Thymus (tissue), 11 donors: ENCODE results near the gene CD302. TPM values are rescaled to one million over a fixed set of nuclear protein-coding genes. Genes with fewer than 3 reads are reported as not detected.
"Not testable (repeated sequence)": the region's sequence is repeated elsewhere in the genome, so short reads cannot be mapped to it uniquely, and the experiment has no call there.

Experiments used
- DNase-seq, 9 donors: peaks; one replicate each; pipeline ENCODE4 v3.0.0-alpha.2; 2013; ENCODE audit warnings: low spot score in 9 of 9, low read depth in 6 of 9, missing footprints in 1 of 9
- H3K27ac ChIP-seq, 2 donors: one replicate each; pipeline ENCODE4 v1.5.1; 2013; ENCODE audit warnings: control low read depth in 1 of 2, low read depth in 1 of 2, low read length in 1 of 2, mild to moderate bottlenecking in 1 of 2, moderate library complexity in 1 of 2
- H3K27me3 ChIP-seq, 2 donors: one replicate each; pipeline ENCODE4 v1.5.1; 2013; ENCODE audit warnings: low read length in 1 of 2; ENCODE audit not compliant: control insufficient read depth in 2 of 2, insufficient read depth in 1 of 2
- H3K36me3 ChIP-seq, 2 donors: one replicate each; pipeline ENCODE4 v1.5.1; 2013; ENCODE audit warnings: low read length in 1 of 2, mild to moderate bottlenecking in 1 of 2, moderate library complexity in 1 of 2; ENCODE audit not compliant: control insufficient read depth in 2 of 2, insufficient read depth in 2 of 2
- H3K4me1 ChIP-seq, 2 donors: one replicate each; pipeline ENCODE4 v1.5.1; 2013; ENCODE audit warnings: low read length in 2 of 2; ENCODE audit not compliant: control insufficient read depth in 2 of 2, insufficient read depth in 2 of 2
- H3K4me3 ChIP-seq, 2 donors: one replicate each; pipeline ENCODE4 v1.5.1; 2013; ENCODE audit warnings: low read length in 2 of 2, control low read depth in 1 of 2, mild to moderate bottlenecking in 1 of 2
- H3K9me3 ChIP-seq, 2 donors: one replicate each; pipeline ENCODE4 v1.5.1; 2013; ENCODE audit warnings: low read length in 1 of 2, mild to moderate bottlenecking in 1 of 2; ENCODE audit not compliant: control insufficient read depth in 2 of 2, insufficient read depth in 1 of 2
- WGBS: extraction: QIAGEN DNeasy Blood & Tissue Kit; methylation state at CpG from one replicate; pipeline ENCODE4 v1.1.7; 2013; 5-methylcytosine and 5-hydroxymethylcytosine counted together
- polyA plus RNA-seq: library from polyadenylated mRNA; stranded (reverse); fragments of 200-250 nt; gene quantifications from one replicate; pipeline ENCODE4 v1.2.3, GENCODE V29; 2013
- total RNA-seq: library from RNA; stranded (reverse); fragments of 120-200 nt; gene quantifications from one replicate; pipeline ENCODE4 v1.2.4, GENCODE V29; 2013
- donor health status: healthy.

Gene CD302
- total and polyA plus RNA-seq, 2 donors: 4.6 to 13.7 TPM

DNA sequence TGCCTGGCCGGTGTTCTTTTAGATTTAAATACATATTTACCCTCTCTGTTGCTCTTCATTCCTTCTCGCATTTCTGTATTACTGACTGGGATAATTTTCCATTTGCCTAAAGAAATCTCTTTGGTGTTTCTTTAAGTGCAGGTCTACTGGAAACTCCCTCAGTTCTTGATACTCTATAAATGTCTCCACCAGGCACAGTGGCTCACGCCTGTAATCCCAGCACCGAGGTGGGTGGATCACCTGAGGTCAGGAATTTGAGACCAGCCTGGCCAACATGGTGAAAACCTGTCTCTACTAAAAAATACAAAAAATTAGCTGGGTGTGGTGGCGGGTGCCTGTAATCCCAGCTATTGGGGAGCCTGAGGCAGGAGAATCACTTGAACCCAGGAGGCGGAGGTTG lies 10.4 kb downstream of the CD302 start:
- H3K27ac ChIP-seq, H3K9me3 ChIP-seq, DNase-seq, H3K4me1 ChIP-seq, H3K36me3 ChIP-seq, H3K27me3 ChIP-seq, H3K4me3 ChIP-seq: not testable (repeated sequence)
- WGBS: 96% methylated on average over 6 of the region's 6 CpGs

- no peaks in the 10 kb centered on the region for H3K9me3 ChIP-seq
- H3K27ac ChIP-seq: no peak overlapping the region
- H3K4me1 ChIP-seq: no peaks in the 10 kb centered on the region
- WGBS: over 99% methylated on average over 2 of the region's 2 CpGs
- no peaks in the 10 kb centered on the region for H3K36me3 ChIP-seq
- H3K27me3 ChIP-seq: no peaks in the 10 kb centered on the region
- H3K4me3 ChIP-seq: no peak overlapping the region
- no peak for DNase-seq
Measured at GRCh38 chr2:159786938-159787337, 11.1 kb downstream of the CD302 start.

GRCh38 chr2:159785195-159785594 lies 12.8 kb downstream of the CD302 start:
- no peak for DNase-seq
- no peaks in the 10 kb centered on the region for H3K4me1 ChIP-seq
- no peaks in the 10 kb centered on the region for H3K27me3 ChIP-seq
- H3K9me3 ChIP-seq: no peaks in the 10 kb centered on the region
- H3K27ac ChIP-seq: no peak overlapping the region
- no peaks in the 10 kb centered on the region for H3K36me3 ChIP-seq
- H3K4me3 ChIP-seq: no peak overlapping the region
- 97% methylated on average over 3 of the region's 3 CpGs for WGBS

DNA sequence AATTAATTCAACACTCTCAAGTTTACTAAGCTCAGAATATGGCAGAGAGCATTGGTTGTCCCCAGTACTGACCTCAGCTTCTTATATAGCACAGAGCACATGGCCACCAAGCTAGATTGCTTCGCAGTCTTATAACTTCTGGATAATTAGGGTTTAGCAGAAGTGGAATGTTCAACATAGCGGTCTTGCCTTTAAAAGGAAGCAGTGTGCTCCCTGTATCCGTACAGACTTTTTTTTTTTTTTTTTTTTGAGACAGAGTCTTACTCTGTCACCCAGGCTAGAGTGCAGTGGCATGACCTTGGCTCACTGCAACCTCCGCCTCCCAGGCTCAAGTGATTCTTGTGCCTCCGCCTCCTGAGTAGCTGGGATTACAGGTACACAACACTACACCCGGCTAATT lies 13.3 kb downstream of the CD302 start:
- H3K27me3 ChIP-seq, H3K27ac ChIP-seq, DNase-seq, H3K36me3 ChIP-seq, H3K9me3 ChIP-seq, H3K4me3 ChIP-seq, H3K4me1 ChIP-seq: not testable (repeated sequence)
- 93% methylated on average over 6 of the region's 6 CpGs for WGBS

- no peaks in the 10 kb centered on the region for H3K4me1 ChIP-seq
- DNase-seq: no peak
- WGBS: 91% methylated on average over 1 of the region's 1 CpG
Measured at GRCh38 chr2:159783556-159783955, 14.5 kb downstream of the CD302 start.

GRCh38 chr2:159776321-159776720 lies 21.7 kb downstream of the CD302 start:
- Histone ChIP-seq H3K36me3 (peaks cover 0 to 24% of the 10 kb centered on the region in 2 donors), H3K27ac (no peak overlapping the region), H3K27me3 (no peaks in the 10 kb centered on the region), H3K9me3 (no peaks in the 10 kb centered on the region), H3K4me1 (no peaks in the 10 kb centered on the region), H3K4me3 (no peak overlapping the region)
- 93% methylated on average over 3 of the region's 3 CpGs for WGBS
- DNase-seq: no peak

More at GRCh38 chr2:159783556-159783955, 14.5 kb downstream of the CD302 start:
- Histone ChIP-seq H3K9me3 (no peaks in the 10 kb centered on the region), H3K36me3 (no peaks in the 10 kb centered on the region), H3K27me3 (no peaks in the 10 kb centered on the region), H3K27ac (no peak overlapping the region), H3K4me3 (no peak overlapping the region)

DNA sequence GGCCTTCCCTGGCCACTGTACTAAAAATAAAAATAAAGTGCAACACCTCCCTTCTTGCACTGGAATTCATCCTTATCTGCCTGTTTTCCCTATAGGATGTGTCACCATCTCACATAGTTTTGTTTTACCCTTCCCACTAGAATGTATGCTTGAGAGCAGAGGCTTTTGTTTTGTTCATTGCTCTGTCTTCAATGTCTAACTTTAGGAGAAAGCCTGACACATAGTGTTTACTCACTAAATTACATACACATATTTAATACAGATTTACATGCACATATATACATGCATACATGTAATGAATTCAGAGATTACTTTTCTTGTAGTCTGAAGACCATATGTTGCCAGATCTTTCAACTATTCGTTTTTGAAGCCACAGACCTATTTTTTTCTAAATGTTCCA lies 23.0 kb downstream of the CD302 start:
- WGBS: 93% methylated on average over 1 of the region's 1 CpG
- H3K36me3 ChIP-seq: peaks cover 0 to 33% of the 10 kb centered on the region in 2 donors

DNA sequence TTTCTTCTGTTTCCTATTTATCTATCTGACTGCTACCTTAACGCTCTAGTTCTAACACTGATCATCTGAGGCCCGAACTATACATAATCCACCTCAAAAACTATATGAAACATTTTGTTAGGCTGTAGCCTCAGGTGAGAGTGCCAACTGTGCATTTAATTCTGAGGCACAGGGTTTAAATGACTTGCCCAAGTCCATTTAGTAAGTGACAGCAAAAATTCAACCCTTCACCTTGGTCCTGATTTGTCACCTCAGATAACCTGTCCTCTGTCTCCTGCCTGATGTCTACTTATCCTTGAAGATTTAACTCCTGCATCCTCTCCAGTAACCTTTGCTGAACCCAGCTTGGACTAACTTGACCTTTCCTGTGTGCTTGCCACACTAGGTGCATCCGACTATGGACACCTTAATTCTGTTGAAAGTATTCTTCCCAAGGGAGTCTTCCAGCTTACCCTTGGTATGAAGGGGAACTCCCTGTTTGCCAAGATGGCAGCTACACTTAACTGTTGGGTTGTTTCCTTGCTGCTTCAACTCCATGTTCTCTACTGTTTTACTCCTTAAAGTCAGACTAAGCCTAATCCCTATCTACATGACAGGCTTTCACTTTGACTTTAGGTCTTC lies 23.5 kb downstream of the CD302 start:
- Histone ChIP-seq H3K27ac (no peak overlapping the region), H3K36me3 (peaks cover 0 to 37% of the 10 kb centered on the region in 2 donors), H3K9me3 (no peaks in the 10 kb centered on the region), H3K4me3 (no peak overlapping the region), H3K27me3 (no peaks in the 10 kb centered on the region), H3K4me1 (no peaks in the 10 kb centered on the region)
- no peak for DNase-seq
- WGBS: 66% methylated on average over 3 of the region's 3 CpGs

More for the DNA sequence above, 23.0 kb downstream of the CD302 start:
- DNase-seq: peak in 1 of 9 donors; percentile 16
- Histone ChIP-seq H3K9me3 (no peaks in the 10 kb centered on the region), H3K4me3 (no peak overlapping the region), H3K27ac (no peak overlapping the region), H3K4me1 (no peaks in the 10 kb centered on the region), H3K27me3 (no peaks in the 10 kb centered on the region)

DNA sequence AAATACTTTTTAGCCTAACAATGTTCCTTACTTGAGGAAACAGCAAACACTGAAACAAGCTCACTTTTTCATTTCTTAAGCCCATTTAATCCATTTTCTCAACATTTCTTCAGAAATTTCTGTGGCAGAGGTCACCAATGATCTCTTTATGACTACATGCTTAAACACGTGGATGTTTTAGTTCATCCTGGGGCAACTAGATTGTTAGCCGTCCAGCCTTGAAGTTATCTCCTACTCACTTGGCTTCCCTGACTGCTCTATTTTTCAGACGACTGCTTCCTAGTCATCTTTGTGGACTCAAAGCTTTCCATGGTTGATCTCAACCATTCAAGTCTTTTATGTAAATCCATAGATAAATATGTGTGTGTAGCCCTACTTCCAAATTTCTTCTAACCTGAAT lies 24.1 kb downstream of the CD302 start:
- no peak overlapping the region for H3K4me3 ChIP-seq
- H3K36me3 ChIP-seq: peaks cover 0 to 37% of the 10 kb centered on the region in 2 donors
- no peaks in the 10 kb centered on the region for H3K9me3 ChIP-seq
- H3K4me1 ChIP-seq: no peaks in the 10 kb centered on the region
- WGBS: 96% methylated on average over 3 of the region's 3 CpGs
- no peak overlapping the region for H3K27ac ChIP-seq
- no peak for DNase-seq
- no peaks in the 10 kb centered on the region for H3K27me3 ChIP-seq
